GM18951 (cell line): ENCODE data around the gene PNMA6E.

Source experiments
- POLR2A ChIP-seq: IDR thresholded peaks from 4 replicates; pipeline ENCODE4 v1.6.1; 2011; ENCODE audit warnings: mild to moderate bottlenecking; ENCODE audit not compliant: insufficient read length, insufficient read depth; ENCODE audit errors: extremely low read depth
- in situ Hi-C: fragments of 300-500 bp; cut with MboI; formaldehyde crosslinking; loops from one replicate; pipeline ENCODE4 v1.12.0; 2022; ENCODE audit warnings: low sequenced_read_pairs, mixed read lengths, inconsistent platforms; ENCODE audit not compliant: unreplicated experiment

Gene PNMA6E

GRCh38 chrX:153443476-153444332 is 42.6 kb upstream of the PNMA6E start:
- TF ChIP-seq POLR2A: no peak
- in situ Hi-C loops: no loop called here

DNA sequence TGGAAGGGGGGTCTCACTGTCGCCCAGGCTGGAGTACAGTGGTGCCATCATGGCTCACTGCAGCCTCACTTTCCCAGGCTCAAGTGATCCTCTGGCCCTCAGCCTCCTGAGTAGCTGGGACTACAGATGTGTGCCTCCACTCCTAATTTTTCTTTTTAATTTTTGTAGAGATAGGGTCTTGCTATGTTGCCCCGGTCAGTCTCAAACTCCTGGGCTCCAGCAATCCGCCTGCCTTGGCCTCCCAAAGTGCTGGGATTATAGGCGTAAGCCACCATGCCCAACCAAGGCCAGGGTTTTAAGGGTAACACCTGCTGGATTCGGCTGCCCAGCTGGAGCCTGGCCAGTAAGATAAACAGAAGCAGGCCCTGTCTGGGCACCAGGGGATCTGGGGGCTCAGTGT is 41.3 kb upstream of the PNMA6E start:
- in situ Hi-C loops: no loop called here
- no peak for TF ChIP-seq POLR2A

GRCh38 chrX:153441981-153442380 is 40.8 kb upstream of the PNMA6E start:
- TF ChIP-seq POLR2A: no peak
- in situ Hi-C loops: no loop called here

GRCh38 chrX:153441296-153441695 is 40.1 kb upstream of the PNMA6E start:
- no peak for TF ChIP-seq POLR2A
- in situ Hi-C loops: no loop called here

DNA sequence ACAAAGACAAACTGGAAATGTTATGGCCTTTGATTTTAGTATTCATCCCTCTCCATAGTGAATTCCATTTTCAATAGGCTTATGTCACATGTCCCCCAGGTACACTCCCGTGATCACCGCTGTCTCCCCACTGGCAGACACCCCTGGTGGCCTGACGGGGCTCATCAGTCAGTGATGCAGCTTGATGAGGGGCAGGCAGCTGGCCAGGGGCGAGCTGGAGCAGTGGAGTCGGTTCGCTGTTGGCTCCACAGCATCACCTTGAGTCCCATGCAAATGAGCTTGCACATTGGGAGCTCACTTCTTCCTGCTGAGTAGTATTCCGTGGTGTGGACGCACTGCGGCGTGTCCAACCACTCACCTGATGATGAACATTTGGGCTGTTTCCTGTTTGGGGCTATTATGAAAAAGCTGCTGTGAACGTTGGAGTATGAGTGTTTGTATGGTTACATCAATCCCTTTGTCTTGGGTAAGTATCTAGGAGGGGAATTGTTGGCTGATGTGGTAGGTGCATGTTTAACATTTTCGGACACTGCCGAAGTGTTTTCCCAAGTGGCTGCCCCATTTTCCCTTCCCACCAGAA is 39.5 kb upstream of the PNMA6E start:
- TF ChIP-seq POLR2A: no peak
- in situ Hi-C loops: no loop called here

DNA sequence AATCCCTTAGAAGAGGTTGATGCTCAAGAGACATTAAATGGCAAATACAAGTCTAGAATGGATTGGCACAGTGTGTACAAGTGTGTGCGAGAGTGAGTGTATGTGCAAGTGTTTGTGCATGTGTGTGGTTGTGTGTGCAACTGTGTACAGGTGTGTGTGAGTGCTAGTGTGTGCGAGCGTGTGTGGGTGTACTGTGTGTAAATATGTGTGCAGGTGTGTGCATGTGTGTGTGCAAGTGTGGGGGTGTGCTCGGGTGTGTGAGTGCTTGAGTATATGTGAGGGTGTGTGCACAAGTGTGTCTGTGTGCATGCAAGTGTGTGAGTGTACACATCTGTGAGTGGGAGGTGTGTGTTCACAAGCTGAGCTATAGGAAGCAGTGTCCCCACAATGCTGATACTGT is 38.8 kb upstream of the PNMA6E start:
- no peak for TF ChIP-seq POLR2A
- in situ Hi-C loops: no loop called here

- in situ Hi-C loops: no loop called here
- TF ChIP-seq POLR2A: no peak
These were observed 37.4 kb upstream of the PNMA6E start for GRCh38 chrX:153438532-153438931.

GRCh38 chrX:153435845-153436244 is 34.7 kb upstream of the PNMA6E start:
- TF ChIP-seq POLR2A: no peak
- in situ Hi-C loops: no loop called here

DNA sequence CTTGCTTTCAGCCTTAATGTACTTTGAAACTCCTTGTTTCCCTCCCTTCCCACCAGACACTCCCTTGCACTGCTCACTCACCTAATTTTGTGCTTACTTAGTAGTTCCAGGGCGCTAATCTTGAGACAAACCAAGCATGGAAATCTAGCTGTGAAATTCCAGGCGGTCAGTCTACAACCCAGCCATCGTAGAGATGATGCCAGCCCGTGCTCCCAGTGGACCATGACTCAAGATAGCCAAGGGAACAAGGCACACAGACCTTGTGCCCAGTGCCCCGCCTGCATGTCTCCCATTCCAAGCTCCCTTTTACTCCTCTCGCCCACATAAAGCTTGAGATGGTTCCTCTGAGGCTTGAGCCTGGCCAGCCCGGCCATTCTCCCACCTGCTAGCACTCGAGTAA is 33.7 kb upstream of the PNMA6E start:
- no peak for TF ChIP-seq POLR2A
- in situ Hi-C loops: no loop called here

- TF ChIP-seq POLR2A: no peak
- in situ Hi-C loops: no loop called here
These were observed 32.7 kb upstream of the PNMA6E start for GRCh38 chrX:153433781-153434285.

DNA sequence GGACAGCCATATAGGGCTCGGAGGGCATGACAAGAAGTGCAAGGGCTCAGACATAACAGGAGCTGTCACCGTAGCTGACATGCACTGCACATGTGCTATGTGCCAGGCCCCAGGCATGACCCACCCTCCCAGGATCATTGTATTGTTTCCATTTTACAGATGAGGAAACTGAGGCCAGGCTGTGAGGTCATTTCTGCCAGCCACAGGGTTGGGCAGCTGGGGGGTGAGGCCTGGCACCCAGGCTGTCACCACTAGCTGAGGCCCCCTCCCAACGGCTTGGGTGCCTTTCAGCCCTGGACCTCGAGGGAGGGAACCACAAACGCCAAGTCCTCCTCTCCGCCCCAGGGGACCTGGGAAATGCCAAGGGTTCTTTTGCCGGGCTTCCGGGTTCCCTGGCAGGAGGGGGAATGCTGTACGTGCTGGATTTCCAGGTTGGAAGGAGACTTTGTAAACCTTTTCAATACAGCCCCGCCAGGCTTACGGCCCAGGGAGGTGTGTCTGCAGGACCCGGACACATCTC is 32.1 kb upstream of the PNMA6E start:
- in situ Hi-C loops: no loop called here
- TF ChIP-seq POLR2A: no peak

DNA sequence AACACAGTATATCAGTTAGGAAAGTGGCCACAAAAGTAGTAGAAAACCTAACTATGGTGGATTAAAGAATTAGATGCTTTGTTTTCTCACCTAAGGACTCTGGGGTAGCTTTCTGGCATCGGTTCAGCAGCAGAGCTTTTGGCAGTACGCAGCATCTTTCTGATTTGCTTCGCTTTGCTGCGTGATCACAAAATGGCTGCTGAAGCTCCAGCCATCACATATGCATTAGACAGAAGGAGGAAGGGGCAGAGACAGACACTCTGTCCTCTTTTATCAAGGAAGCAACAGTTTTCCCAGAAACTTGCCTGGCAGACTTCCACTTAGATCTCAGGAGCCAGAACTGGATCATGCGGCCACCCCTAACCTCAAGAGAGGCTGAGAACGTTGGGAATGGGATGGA is 29.6 kb upstream of the PNMA6E start:
- TF ChIP-seq POLR2A: no peak
- in situ Hi-C loops: no loop called here

DNA sequence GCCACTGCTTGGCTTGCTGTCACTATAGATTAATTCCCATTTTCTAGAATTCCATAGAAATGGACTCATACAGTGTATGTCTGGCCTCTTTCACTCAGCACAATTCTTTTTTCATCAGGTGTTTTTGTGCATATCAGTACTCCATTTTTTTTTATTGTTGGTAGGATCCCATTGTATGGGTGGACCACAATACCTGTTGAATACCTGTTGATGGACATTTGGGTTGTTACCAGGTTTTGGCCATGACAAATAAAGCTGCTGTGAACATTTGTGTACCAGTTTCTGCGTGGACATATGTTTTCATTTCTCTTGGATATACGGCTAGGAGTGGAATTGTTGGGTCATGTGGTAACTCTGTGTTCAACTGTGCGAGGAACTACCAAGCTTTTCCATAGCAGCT is 25.1 kb upstream of the PNMA6E start:
- TF ChIP-seq POLR2A: no peak
- in situ Hi-C loops: no loop called here

DNA sequence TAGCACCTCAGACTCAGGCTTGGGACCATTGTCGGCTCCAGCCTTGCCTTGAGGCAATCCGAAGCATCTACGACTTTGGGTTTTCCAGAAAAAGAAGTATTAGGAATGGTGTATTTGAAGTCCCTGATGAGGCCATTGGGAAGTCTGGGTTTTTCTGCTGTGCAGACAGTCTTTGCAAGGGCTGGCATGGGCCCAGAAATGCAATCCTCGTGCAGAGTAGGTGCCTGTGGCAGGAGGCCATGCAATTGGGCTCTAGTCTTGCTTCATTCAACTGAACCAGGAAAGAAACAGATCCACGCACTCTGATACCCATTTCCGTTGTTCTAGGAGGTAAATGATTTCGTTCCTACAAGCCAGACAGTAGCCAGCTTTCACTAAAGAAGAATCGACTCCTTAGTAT is 22.5 kb upstream of the PNMA6E start:
- TF ChIP-seq POLR2A: no peak
- in situ Hi-C loops: no loop called here
